ENCODE measurements around the gene EARS2. TPM values are rescaled to one million over a fixed set of nuclear protein-coding genes. Genes with fewer than 3 reads are reported as not detected.

The EARS2 gene
- total and polyA plus RNA-seq, 9 of the 15 experiments (the other 6 are each of a cell fraction or from before 2014, with no cell fraction given), result 17.6 to 58.6 (median 36.3) TPM

DNA sequence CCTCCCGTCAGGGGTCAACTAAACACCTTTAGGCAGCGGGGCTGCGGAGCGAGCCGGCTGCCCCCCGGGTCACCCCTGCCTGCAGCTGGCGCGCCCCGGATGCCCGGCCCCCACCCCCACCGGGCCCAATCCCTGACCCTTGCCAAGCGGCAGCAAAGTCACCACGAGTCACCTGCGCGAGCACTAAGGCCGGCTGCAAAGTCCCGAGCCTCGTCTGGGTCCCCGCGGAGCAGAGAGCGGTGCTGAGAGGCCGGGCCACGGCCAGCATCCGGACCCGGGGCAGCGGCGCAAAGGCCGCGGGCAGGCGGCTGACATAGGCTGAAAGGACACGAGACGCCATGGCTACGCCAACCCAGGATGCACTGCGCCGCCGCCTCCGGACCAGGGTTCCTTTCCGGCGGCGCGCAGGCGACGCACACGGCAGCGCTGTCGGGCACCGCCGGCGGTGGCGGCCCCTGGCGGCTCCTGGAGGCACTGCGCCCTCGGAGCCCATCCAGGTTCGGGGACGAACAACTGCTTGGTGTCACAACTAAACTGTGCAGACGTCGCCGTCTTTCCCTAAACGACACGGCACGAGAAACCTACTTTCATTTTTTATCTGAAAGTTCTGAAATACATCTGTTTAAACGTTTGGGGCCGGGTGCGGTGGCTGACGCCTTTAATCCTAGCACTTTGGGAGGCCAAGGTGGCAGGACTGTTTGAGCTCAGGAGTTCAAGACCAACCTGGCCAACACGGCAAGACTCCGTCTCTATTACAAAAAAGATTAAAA is 39.0 kb upstream of the EARS2 start, which contains the start of gene NDUFAB1 (continued):
- TF ChIP-seq ETV5 (CRISPR knock-in tag; IDR thresholded peaks at IDR 0.05; ENCODE audit: low read depth) (peak; percentile 75; the same call in 1 of the 2 replicates), ZNF408 (CRISPR knock-in tag; IDR thresholded peaks at IDR 0.05; ENCODE audit: low read depth) (no peak), PCBP1 (IDR thresholded peaks at IDR 0.05; ENCODE audit: low read depth, low read length, poor library complexity, severe bottlenecking) (peak; percentile 55), ZNF431 (CRISPR knock-in tag; IDR thresholded peaks at IDR 0.05) (peak; percentile 44; the same call in 1 of the 2 replicates), POLR2H (tag; IDR thresholded peaks at IDR 0.05; ENCODE audit: low read depth) (peak; percentile 21; the same call in 1 of the 2 replicates), CXXC5 (CRISPR knock-in tag; IDR thresholded peaks at IDR 0.05) (peak; percentile 96), CREM (IDR thresholded peaks at IDR 0.05; ENCODE audit: low read depth) (peak; percentile 93), GABPB1 (CRISPR knock-in tag; IDR thresholded peaks at IDR 0.05) (peak; percentile 82), ZFX (CRISPR knock-in tag; IDR thresholded peaks at IDR 0.05) (peak; percentile 78), DPF2 (IDR thresholded peaks at IDR 0.05) (no peak), SMAD1 (IDR thresholded peaks at IDR 0.05; ENCODE audit: low read depth, low read length, partially characterized antibody) (peak; percentile 41), CBX3 (IDR thresholded peaks at IDR 0.05; ENCODE audit: borderline replicate concordance in 1 of 2, low read length in 2 of 2) (0 out of 3 replicates have a peak, but pooled peaks of 1 of the 2 experiments have one; percentile 55), YY1 (IDR thresholded peaks at IDR 0.05; ENCODE audit: borderline replicate concordance in 1 of 3, control insufficient read depth in 1 of 3, extremely low read depth in 1 of 3, insufficient read depth in 3 of 3, insufficient read length in 1 of 3, insufficient replicate concordance in 2 of 3, low read depth in 1 of 3, low read length in 2 of 3) (peak; percentile 59 to 94 (median 90)), PCBP2 (IDR thresholded peaks at IDR 0.05; ENCODE audit: low read depth, low read length, poor library complexity, severe bottlenecking) (no peak), ZNF174 (CRISPR knock-in tag; IDR thresholded peaks at IDR 0.05) (no peak), ZNF12 (CRISPR knock-in tag; IDR thresholded peaks at IDR 0.05) (0 out of 2 replicates have a peak, but pooled peaks have one; percentile 23), ZNF3 (CRISPR knock-in tag; IDR thresholded peaks at IDR 0.05) (no peak)
- TF ChIP-seq, protein P1, sequence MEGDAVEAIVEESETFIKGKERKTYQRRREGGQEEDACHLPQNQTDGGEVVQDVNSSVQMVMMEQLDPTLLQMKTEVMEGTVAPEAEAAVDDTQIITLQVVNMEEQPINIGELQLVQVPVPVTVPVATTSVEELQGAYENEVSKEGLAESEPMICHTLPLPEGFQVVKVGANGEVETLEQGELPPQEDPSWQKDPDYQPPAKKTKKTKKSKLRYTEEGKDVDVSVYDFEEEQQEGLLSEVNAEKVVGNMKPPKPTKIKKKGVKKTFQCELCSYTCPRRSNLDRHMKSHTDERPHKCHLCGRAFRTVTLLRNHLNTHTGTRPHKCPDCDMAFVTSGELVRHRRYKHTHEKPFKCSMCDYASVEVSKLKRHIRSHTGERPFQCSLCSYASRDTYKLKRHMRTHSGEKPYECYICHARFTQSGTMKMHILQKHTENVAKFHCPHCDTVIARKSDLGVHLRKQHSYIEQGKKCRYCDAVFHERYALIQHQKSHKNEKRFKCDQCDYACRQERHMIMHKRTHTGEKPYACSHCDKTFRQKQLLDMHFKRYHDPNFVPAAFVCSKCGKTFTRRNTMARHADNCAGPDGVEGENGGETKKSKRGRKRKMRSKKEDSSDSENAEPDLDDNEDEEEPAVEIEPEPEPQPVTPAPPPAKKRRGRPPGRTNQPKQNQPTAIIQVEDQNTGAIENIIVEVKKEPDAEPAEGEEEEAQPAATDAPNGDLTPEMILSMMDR (IDR thresholded peaks at IDR 0.05 in 2 of 3, conservative IDR thresholded peaks at IDR 0.05 in 1 of 3; ENCODE audit: insufficient read depth in 2 of 3, low read depth in 1 of 3, low read length in 3 of 3), result peak; percentile 95 to 98 (median 97)
- TF ChIP-seq, protein P2, sequence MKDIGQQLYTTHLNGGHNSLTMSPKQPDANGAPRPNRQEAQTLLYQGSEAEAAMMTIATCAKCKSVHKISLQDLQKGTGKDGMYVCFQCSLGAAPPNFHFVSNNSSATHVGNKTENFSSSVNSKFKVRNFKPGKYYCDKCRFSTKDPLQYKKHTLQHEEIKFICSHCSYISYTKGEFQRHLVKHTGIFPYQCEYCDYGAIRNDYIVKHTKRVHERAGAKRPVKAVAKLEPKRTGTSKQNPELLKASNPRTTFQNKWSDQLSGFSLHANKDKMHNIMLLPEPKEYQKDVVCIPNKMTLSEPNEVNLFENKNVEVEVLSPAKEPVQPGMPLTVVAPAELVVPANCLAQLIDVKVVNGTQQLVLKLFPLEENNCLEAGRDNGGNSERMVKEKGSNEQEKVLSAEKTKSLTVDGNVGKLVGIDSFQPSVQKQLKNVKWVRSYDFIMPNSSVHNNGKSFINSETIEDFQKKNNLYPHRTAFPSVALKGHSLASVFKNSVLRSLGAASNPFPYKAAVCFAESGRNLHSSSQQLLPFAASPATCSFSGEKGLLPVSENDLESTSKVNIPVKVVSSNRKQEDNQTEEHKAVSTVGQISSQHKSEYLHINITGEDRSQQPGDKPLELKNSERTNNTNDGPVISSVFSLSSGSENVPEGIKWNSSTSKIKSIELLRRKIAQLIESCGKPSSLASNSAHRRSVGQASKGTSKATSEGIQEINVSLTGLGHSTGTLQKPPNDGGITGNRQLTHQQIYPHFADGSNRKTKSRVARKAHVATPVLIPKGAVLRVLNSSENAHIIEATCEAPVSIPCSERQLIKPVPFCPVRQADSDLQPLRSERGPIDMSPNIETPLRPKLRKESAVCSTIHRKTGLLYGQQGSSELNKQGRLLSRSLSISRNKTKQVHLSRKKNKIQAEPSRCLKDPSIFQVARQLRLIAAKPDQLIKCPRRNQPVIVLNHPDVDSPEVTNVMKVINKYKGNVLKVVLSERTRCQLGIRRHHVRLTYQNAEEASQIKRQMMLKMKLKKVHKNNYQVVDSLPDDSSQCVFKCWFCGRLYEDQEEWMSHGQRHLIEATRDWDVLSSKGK (CRISPR knock-in tag; IDR thresholded peaks at IDR 0.05), result no peak
- TF ChIP-seq, protein P3, sequence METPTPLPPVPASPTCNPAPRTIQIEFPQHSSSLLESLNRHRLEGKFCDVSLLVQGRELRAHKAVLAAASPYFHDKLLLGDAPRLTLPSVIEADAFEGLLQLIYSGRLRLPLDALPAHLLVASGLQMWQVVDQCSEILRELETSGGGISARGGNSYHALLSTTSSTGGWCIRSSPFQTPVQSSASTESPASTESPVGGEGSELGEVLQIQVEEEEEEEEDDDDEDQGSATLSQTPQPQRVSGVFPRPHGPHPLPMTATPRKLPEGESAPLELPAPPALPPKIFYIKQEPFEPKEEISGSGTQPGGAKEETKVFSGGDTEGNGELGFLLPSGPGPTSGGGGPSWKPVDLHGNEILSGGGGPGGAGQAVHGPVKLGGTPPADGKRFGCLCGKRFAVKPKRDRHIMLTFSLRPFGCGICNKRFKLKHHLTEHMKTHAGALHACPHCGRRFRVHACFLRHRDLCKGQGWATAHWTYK (CRISPR knock-in tag; IDR thresholded peaks at IDR 0.05), result 0 out of 2 replicates have a peak, but pooled peaks have one; percentile 28
